SK-N-SH (cell line): ENCODE results near the gene OMP. TPM values are rescaled to one million over a fixed set of nuclear protein-coding genes. Genes with fewer than 3 reads are reported as not detected.

Experiments
- CTCF ChIA-PET: fragments of 300-600, 350-600 bp; formaldehyde crosslinking; extraction: SDS; loops from one replicate; lab custom pipeline; 2021; lab: Yijun Ruan, JAX
- POLR2A ChIA-PET: fragments of 350-600 bp; sonication (Branson Sonifier 250); formaldehyde crosslinking; extraction: SDS; loops from one replicate; lab custom pipeline; 2020; ENCODE audit warnings: antibody characterized with exemption, inconsistent platforms; lab: Yijun Ruan, JAX
- DNase-seq: peaks from one replicate; pipeline ENCODE4 v3.0.0; 2012
- H2AFZ ChIP-seq: fragments of 200-600 bp; sonication (generic); 2 replicates; pipeline ENCODE4 v1.8.1; 2016; ENCODE audit warnings: antibody characterized with exemption, mild to moderate bottlenecking, low read depth
- H3F3A ChIP-seq: fragments of 200-600 bp; sonication (generic); replicated peaks from 2 replicates; pipeline ENCODE3; 2016; ENCODE audit warnings: antibody characterized with exemption, mild to moderate bottlenecking; ENCODE audit not compliant: insufficient read depth
- H3K27ac ChIP-seq, 2 experiments: fragments of 200-500 bp in 1 of 2; fragments of 200-600 bp in 1 of 2; sonication (Bioruptor generic) in 1 of 2; sonication (generic), shearing (Covaris generic) in 1 of 2; 2 replicates each; pipeline versions ENCODE4 v1.5.1 to v1.6.1; 2014 to 2016; ENCODE audit warnings: low read depth in 2 of 2, inconsistent platforms in 1 of 2, low read length in 1 of 2, mild to moderate bottlenecking in 1 of 2, mixed read lengths in 1 of 2
- H3K27me3 ChIP-seq: fragments of 200-600 bp; sonication (generic), shearing (Covaris generic); 2 replicates; pipeline ENCODE4 v1.6.1; 2016; ENCODE audit warnings: mixed run types; ENCODE audit not compliant: insufficient read depth
- H3K36me3 ChIP-seq, 2 experiments: fragments of 200-500 bp in 1 of 2; fragments of 200-600 bp in 1 of 2; sonication (Bioruptor generic) in 1 of 2; sonication (generic) in 1 of 2; replicated peaks in 1 of 2; 2 replicates each; pipeline versions ENCODE3 to v1.5.1; 2014 to 2016; ENCODE audit warnings: low read length in 1 of 2, mild to moderate bottlenecking in 1 of 2; ENCODE audit not compliant: insufficient read depth in 2 of 2, control insufficient read depth in 1 of 2
- H3K4me1 ChIP-seq, 2 experiments: fragments of 200-500 bp in 1 of 2; fragments of 200-600 bp in 1 of 2; sonication (Bioruptor generic) in 1 of 2; sonication (generic), shearing (Covaris generic) in 1 of 2; 2 replicates each; pipeline versions ENCODE4 v1.5.1 to v1.6.1; 2014 to 2016; ENCODE audit warnings: low read depth in 1 of 2, low read length in 1 of 2, mixed run types in 1 of 2; ENCODE audit not compliant: insufficient read depth in 2 of 2, control insufficient read depth in 1 of 2
- H3K4me2 ChIP-seq: fragments of 200-600 bp; sonication (generic), shearing (Covaris generic); 2 replicates; pipeline ENCODE4 v1.6.1; 2017; ENCODE audit warnings: mixed run types
- H3K4me3 ChIP-seq, 2 experiments: fragments of 200-500 bp in 1 of 2; fragments of 200-600 bp in 1 of 2; sonication (Bioruptor generic) in 1 of 2; sonication (generic), shearing (Covaris generic) in 1 of 2; 2 replicates each; pipeline versions ENCODE4 v1.5.1 to v1.8.1; 2014 to 2016; ENCODE audit warnings: low read depth in 2 of 2, inconsistent platforms in 1 of 2, low read length in 1 of 2, mild to moderate bottlenecking in 1 of 2, mixed read lengths in 1 of 2, moderate library complexity in 1 of 2
- H3K79me2 ChIP-seq: fragments of 200-600 bp; sonication (generic); 2 replicates; pipeline ENCODE4 v1.8.1; 2017; ENCODE audit warnings: mild to moderate bottlenecking; ENCODE audit not compliant: insufficient read depth
- H3K9ac ChIP-seq: fragments of 200-600 bp; sonication (generic); 2 replicates; pipeline ENCODE4 v1.6.1; 2017; ENCODE audit warnings: mixed run types
- H3K9me2 ChIP-seq: fragments of 200-600 bp; sonication (generic); 2 replicates; pipeline ENCODE4 v1.6.1; 2017; ENCODE audit warnings: mixed run types
- H3K9me3 ChIP-seq: fragments of 200-600 bp; sonication (generic); 2 replicates; pipeline ENCODE4 v1.6.1; 2017; ENCODE audit warnings: mixed run types, mild to moderate bottlenecking, moderate library complexity
- H4K20me1 ChIP-seq: fragments of 200-600 bp; sonication (generic); 2 replicates; pipeline ENCODE4 v1.6.1; 2017; ENCODE audit warnings: mild to moderate bottlenecking, mixed run types; ENCODE audit not compliant: insufficient read depth
- CTCF ChIP-seq: fragments of 200-600 bp; sonication (generic); IDR thresholded peaks from 2 replicates; pipeline ENCODE4 v1.6.1; 2017; ENCODE audit warnings: antibody characterized with exemption, mild to moderate bottlenecking, moderate library complexity
- FOXM1 ChIP-seq: IDR thresholded peaks from 2 replicates; pipeline ENCODE4 v1.4.0; 2012; ENCODE audit warnings: low read depth, mild to moderate bottlenecking
- GABPA ChIP-seq: IDR thresholded peaks from 2 replicates; pipeline ENCODE4 v1.4.0; 2012; ENCODE audit warnings: low read depth, mild to moderate bottlenecking
- IRF3 ChIP-seq: fragments of 150-350 bp; IDR thresholded peaks from 2 replicates; pipeline ENCODE4 v1.6.1; 2016; ENCODE audit warnings: mild to moderate bottlenecking, low read depth, low read length
- JUND ChIP-seq: IDR thresholded peaks from 2 replicates; pipeline ENCODE4 v1.4.0; 2012
- NFIC ChIP-seq: IDR thresholded peaks from 2 replicates; pipeline ENCODE4 v1.4.0; 2012; ENCODE audit warnings: borderline replicate concordance
- POLR2AphosphoS5 ChIP-seq: IDR thresholded peaks from 2 replicates; pipeline ENCODE4 v1.6.1; 2012; ENCODE audit warnings: low read depth, low read length
- RAD21 ChIP-seq: IDR thresholded peaks from 2 replicates; pipeline ENCODE4 v1.6.1; 2012; ENCODE audit warnings: mild to moderate bottlenecking, low read length
- REST ChIP-seq: IDR thresholded peaks from 2 replicates; pipeline ENCODE4 v1.6.1; 2012; ENCODE audit warnings: mild to moderate bottlenecking, low read depth, low read length, moderate library complexity
- RFX5 ChIP-seq: IDR thresholded peaks from 2 replicates; pipeline ENCODE4 v1.6.1; 2012; ENCODE audit warnings: mild to moderate bottlenecking, improper control_type of control experiment, low read length
- SMC3 ChIP-seq: IDR thresholded peaks from 2 replicates; pipeline ENCODE4 v1.6.1; 2012; ENCODE audit warnings: low read depth, low read length, improper control_type of control experiment
- TAF1 ChIP-seq: IDR thresholded peaks from 2 replicates; pipeline ENCODE4 v1.6.1; 2012; ENCODE audit warnings: low read depth, mild to moderate bottlenecking, low read length, moderate library complexity, borderline replicate concordance
- TCF12 ChIP-seq: IDR thresholded peaks from 2 replicates; pipeline ENCODE4 v1.4.0; 2012
- WGBS: methylation state at CpG from one replicate; pipeline ENCODE4 v1.1.6; 2017; ENCODE audit warnings: low lambda C conversion rate; 5-methylcytosine and 5-hydroxymethylcytosine counted together
- polyA plus RNA-seq, 3 experiments: library from polyadenylated mRNA; depleted of rRNA; stranded (reverse); fragments of >200 nt; gene quantifications; 2 replicates each; pipeline ENCODE4 v1.2.3, GENCODE V29; 2012

OMP gene
- polyA plus RNA-seq, 1 of the 3 experiments (the other 2 are of a cell fraction): 0.20 TPM

GRCh38 chr11:77054084-77054483, 48.6 kb upstream of the OMP start:
- H3K79me2 ChIP-seq: no peaks in the 10 kb centered on the region
- no peaks in the 10 kb centered on the region; a peak in 1 of 4 replicates for H3K4me1 ChIP-seq
- CTCF ChIA-PET: interaction anchor here (1.0 to 12.6 kb wide), 7 partner anchors 9 to 135 kb away, joined by 3 to 218 read pairs (median 4); partner anchors contain the start of gene MYO7A
- WGBS: no CpG with 5 or more reads among the region's 1 CpG
- no peaks in the 10 kb centered on the region for H3K9me2 ChIP-seq
- H3F3A ChIP-seq: no peaks in the 10 kb centered on the region
- H4K20me1 ChIP-seq: no peaks in the 10 kb centered on the region
- H3K9ac ChIP-seq: no peak overlapping the region
- H3K4me3 ChIP-seq: no peak overlapping the region
- no peaks in the 10 kb centered on the region for H3K9me3 ChIP-seq
- no peak overlapping the region for H3K27ac ChIP-seq
- H3K36me3 ChIP-seq: no peaks in the 10 kb centered on the region
- TF ChIP-seq CTCF (no peak), RAD21 (no peak), REST (no peak), TCF12 (no peak), IRF3 (no peak), GABPA (no peak), NFIC (no peak), SMC3 (no peak), JUND (no peak), POLR2AphosphoS5 (no peak), RFX5 (no peak), TAF1 (no peak), FOXM1 (no peak)
- H3K27me3 ChIP-seq: no peaks in the 10 kb centered on the region
- POLR2A ChIA-PET: no interaction called here
- H3K4me2 ChIP-seq: no peak overlapping the region
- DNase-seq: no peak
- H2AFZ ChIP-seq: no peak overlapping the region
